Gastrocnemius medialis (tissue), 4 donors: Measurements from ENCODE around the gene PCDHGA7.

ENCODE experiments used
- CTCF ChIP-seq, 5 experiments: fragments of 450-650 bp in 3 of 5; fragments of 200-600 bp in 2 of 5; sonication (generic) in 2 of 5; IDR thresholded peaks in 4 of 5; conservative IDR thresholded peaks in 1 of 5; 1 replicate in 4 of 5; 2 replicates in 1 of 5; pipeline ENCODE4 v1.5.1; 2016 to 2019; ENCODE audit warnings: antibody characterized with exemption in 5 of 5, mild to moderate bottlenecking in 3 of 5, moderate library complexity in 3 of 5
- POLR2A ChIP-seq, 2 donors: fragments of 450-650 bp; IDR thresholded peaks; one replicate each; pipeline ENCODE4 v1.6.1; 2017; ENCODE audit warnings: antibody characterized with exemption in 2 of 2, mild to moderate bottlenecking in 2 of 2, moderate library complexity in 2 of 2

- no peak for TF ChIP-seq CTCF (IDR thresholded peaks at IDR 0.05 in 4 of 5, conservative IDR thresholded peaks at IDR 0.05 in 1 of 5)
- TF ChIP-seq POLR2A (IDR thresholded peaks at IDR 0.05), result no peak
These were observed 29.0 kb downstream of the PCDHGA7 start for GRCh38 chr5:141411575-141411974.
